HS-5 (cell line): ENCODE results near the gene CTDSPL.

ENCODE experiments used
- DNase-seq: peaks from one replicate; pipeline ENCODE4 v3.0.0-alpha.2; 2012; ENCODE audit warnings: low read depth

The CTDSPL gene

DNA sequence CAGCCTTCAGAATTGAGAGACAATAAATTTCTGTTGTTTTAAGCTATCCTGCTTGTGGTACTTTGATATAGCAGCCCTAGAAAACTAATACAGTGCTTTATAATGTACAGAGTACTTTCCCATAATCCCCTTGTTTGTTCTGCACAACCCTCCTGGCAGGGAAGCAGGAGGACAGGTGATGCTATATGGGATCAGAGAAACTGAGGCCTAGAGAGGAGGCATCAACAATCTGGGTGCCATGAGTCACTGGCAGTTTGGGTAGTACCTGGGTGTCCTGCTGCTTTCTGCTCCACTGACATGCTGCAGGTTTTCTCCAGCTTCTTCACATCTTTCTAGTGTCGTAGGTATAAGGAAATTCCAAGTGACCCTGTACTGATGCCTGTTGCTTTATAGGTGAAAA, 55.0 kb downstream of the CTDSPL start:
- no peak for DNase-seq

DNA sequence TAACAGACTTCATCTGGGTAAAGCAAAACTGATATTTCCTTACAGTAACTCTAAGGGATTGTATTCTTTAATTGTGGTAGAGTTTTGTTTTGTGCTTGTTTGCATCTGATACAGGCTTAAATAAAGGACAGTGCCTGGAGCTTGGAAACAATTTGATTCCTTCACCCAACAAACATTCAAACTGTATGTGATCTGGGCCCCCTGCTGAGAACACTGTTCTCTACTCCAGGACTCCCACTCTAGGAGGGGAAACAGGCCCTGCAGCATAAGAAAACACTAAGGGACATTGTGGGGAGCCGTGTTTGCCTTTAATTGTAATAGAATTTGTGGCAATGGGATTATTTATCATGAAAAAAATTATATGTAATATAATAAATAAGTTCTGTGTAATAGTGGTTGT, 56.9 kb downstream of the CTDSPL start:
- no peak for DNase-seq

DNA sequence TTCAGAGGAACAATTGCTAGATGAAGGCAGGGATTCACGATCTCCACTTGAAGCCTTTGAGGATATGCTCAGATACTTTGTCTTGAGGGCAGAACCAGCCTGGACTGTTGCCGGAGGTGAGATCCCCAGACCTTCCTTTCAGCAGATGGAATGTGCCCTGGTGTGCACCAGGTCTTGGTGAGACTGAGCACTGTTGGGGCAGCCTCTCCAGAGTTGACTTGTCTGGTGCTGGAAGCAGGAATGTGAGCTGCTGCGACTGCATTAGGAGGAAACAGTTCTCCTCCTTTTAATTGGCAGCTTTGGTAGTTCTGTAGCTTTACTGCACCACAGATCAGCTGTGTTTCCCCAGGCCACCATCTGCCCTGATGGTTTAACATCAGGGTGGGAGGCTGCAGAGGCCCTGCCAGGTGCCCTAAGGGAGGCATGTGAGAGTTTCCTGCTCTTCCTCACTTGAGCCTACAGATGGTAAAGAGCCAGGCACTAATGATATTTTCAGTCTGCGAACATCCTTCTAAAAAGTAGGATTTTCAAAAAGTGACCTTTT, 58.5 kb downstream of the CTDSPL start:
- DNase-seq = no peak

DNA sequence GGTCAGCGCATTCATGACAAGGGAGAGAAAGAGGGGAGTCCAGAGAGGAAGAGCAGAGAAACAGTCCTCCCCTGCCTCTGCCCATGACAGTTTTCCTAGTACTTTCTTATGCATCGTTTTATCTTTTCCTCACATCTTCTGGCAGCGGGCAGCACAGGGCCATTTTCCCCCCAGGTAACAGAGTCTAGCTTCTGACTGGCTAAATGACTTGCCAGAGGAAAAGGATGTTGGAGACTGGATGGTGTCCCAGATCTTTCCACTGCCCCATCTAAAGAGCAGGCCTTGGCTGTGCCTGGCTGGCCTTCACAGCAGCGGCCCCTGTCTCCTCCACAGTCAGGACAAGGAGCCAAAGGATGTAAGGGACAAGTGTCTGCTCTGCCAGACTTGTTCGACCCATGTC, 59.3 kb downstream of the CTDSPL start:
- DNase-seq = no peak

DNA sequence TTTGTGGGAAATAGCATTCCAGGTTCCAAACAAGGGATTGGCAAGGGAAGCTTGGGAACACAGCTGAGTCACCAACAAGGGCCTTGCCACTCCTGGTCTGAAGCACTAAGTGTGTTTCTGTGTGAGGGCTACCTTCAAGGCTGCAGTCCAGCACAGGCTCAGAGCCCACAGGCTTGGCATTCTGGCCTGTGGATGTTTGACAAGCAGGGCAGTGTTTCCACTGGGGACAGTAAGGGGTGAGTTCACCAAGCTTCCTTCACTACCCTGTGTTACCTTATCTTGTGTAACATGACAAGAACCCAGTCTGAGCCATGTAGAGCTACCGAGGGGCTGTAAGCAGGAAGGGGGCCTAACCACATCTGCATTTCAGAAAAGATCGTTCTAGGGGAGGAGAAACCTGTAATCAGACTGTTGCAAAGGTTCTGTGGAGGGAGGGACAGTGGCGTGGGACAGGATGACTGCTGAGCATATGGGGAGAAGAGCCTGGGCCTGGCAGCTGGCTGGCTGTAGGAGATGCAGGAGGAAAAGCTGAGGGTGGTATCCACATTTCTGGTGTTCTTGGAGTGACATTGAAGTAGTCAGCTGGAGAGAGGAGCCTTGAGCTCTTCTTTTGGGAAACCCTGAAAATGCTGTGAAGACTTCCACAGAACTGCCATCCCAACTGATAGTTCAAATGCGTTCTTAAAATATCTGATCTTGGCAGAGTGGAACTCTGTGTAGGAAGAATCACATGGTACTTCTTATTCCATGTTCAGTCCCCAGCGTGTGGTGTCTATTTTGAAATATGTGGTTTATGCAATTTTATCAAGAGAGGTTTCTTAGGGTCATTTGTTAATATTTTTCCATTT, 61.3 kb downstream of the CTDSPL start:
- DNase-seq = no peak

DNA sequence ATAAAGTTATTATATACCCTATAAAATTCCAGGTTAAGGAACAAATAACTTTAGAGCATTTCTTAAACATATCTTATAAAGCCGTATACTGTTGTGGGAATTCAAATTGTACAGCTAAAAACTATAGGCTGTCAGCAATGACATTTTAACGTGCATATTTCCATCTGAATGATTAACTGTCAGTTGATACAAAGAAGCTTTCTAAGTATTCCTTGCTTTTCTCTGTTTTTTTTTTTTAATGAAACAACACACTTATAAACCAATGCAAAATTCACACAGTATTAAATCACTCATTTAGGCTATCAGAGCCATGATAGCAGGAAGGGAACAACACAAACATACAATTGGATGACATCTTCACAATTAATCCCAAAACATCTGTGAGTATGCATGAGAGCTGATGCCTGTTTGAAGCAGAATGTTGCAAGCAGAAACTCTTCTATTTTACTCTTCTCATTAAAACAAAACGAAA, 61.9 kb downstream of the CTDSPL start:
- DNase-seq = no peak

DNA sequence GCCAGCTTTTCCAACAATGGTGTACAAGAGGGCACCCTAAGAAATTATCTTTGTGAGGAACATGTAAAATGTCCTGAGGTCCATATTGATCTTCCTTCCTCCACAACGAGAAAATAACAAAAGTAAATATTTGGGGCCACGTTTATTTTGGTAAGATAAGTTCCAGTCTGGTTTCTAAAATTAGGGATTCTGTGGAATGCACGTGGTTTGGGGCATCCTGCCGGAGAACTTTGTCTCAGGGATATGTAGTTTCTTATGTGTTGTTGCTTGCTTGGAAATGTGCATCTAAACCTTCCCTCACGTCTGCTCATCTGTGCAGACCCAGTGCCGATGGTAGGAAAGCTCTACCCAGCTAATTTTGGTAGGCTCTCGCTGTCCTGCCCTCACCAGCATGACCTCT, 62.8 kb downstream of the CTDSPL start:
- DNase-seq = no peak

DNA sequence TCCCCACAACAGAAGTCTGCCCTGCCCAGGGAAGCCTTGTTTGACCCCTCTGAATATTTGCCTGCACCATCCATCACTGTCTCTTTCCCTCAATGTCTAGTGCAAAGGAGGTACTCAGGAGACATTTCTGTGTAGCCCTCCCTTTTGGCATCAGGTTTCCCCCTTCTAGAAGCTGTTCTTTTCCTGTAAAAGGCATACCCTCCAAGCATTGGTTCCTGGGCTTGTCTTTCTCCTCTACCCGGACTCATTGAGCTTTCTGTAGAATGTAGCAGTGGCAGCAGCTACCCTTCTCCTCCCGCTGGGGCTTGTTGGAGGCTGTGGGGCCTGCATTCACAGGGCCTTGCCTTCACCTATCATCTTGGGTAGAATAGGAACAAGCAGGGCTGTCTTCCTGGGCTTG, 63.5 kb downstream of the CTDSPL start:
- no peak for DNase-seq

DNA sequence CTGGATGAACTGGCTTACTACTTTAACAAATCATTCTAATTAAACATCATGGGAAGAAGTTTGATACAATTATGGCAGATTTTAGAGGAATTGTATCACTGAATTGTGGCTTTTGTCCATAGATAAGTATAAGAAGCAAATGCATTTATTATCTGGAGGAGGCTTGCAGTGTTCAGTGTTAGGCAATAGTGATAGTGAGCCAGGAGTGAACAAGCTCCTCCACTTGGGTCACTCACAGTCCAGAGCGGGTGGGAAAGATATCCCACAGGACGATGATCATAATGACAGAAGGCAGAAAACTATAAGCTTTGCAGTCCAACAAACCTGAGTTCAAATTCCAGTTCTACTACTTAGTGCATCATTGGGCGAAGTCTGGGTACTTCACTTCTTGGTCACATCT, 64.9 kb downstream of the CTDSPL start:
- DNase-seq = no peak

DNA sequence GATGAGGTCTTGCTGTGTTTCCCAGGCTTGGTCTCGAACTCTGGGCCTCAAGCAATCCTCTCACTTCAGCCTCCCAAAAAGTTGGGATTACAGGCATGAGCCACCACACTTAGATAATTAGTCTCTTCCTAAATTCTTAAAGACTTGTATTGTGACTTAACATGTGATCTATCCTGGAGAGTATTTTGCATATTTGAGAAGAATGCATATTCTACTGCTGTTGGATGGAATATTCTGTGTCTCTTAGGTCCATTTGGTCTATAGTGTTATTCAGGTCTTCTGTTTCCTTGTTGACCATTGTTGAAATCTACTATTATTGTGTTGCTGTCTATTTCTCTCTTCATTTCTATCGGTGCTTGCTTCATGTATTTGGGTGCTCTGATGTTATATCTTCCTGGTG, 68.8 kb downstream of the CTDSPL start:
- no peak for DNase-seq

DNA sequence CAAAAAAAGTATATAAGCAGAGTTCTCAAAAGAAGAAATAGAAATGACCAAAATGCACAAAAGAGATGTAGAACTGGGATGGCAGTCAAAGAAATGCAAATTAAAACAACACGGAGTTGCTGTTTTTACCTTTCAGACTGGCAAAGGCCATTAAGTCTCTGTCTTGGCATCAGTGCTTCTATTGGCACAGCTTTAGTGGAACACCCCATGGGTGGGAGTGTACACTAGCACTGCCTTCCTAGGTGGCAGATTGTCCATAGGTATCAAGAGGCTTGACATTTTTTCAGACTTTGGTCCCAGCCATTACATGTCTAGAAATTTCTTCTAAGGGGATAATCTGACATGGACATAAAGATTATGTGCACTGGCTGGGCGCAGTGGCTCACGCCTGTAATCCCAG, 70.8 kb downstream of the CTDSPL start:
- no peak for DNase-seq

DNA sequence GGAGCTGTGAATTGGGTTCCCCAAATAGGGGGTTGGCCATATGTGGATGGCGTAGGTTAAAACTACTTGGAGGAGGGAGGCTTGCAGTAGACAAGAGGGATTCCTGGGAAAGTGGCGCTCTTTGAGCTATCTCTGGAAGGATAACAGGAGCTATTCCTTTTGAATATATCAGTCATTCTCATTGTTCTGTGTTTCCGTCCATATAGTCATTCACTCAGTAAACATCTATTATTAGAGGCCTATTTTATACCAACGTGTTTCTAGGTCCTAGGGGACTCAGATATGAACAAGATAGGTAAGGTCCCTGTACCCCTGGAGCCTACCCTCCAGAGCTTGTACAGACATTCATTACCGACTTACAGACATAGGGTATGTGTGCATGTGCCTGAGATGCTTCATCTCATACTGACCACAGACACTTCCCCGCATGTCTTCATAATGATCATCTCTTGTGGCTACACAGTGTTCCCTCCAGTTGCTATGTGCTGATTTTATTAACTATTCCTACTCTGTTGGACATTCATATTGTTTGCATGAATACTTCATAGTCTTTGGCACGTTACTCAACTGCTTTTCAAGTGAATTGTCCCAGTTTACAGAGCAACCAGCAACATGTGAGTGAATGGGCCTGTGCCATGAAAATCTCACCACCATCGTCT, 73.1 kb downstream of the CTDSPL start:
- no peak for DNase-seq

DNA sequence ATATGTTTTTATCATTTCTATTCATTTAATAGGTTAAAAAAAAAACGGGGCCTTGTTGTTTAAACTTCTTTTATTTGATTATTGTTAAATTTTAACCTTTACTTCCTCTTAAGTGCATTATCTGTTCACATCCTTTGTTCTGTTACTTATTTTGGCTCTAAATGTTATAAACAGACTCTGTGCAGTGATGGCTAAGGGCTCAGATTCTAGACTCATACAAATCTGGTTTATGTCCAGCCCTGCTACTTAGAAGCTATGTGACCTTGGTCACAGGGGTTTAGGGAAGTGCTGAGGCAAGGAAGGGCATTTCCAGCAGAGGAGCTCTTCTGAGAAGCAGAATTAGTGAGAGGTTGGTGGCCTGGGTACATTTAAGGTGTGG, 73.6 kb downstream of the CTDSPL start:
- DNase-seq = no peak

DNA sequence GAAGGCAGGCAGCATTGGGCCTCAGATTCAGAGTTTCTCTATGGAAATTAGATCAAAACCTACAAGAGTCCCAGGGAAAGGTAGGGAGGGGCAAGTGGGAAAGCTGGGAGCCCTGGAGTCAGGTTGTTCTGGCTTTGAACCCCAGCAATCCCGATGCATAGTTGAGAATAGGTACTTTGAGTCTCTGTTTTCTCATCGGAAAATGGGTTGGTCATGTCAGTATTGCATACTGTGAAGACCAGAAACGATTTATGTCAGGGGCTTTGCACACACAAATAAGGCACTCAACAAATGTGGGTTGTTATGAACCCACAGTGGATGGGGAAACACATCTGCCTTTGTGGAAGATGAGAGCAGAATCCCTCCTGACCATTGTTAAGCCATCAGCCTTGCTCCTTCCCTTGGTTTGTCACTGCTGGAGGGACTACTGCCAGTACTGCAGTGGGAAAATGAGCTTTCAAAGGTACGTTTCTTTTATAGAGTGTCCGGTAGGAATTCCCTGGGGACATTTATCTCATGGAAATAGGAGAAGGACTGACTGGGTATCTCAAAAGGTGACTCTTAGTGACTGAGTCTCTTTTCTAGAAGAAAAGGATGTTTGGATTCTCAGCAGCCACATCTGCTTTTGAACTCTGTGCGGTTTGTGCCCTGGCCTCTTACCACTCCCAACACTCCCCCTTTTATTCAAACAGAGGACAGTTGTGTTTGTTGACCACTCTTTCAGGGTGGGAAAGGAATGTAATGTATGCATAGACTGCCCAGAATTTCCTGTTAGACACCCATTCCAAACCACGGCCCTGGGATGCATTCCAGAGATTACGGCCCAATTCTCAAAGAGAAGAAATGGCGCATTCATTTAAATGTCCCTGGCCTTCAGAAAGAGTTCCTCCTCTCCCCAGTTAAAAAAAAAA, 74.3 kb downstream of the CTDSPL start:
- peak; percentile 95 for DNase-seq

DNA sequence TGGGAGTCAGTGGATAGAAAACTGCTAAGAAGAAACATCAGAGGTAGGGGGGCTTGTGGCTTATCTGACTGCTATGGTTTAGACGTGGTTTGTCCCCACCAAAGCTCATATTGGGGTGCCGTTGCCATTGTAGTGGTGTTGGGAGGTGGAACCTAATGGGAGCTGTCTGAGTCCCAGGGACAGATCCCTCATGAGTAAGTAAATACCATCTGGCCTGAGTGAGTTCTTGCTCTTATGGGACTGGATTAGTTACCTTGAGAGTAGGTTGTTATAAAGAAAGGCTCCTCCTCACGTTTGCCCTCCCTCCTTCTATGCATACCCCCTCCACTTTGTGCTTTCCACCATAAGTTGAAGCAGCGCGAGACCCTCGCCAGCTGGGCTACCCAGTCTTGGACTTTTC, 75.5 kb downstream of the CTDSPL start:
- no peak for DNase-seq

DNA sequence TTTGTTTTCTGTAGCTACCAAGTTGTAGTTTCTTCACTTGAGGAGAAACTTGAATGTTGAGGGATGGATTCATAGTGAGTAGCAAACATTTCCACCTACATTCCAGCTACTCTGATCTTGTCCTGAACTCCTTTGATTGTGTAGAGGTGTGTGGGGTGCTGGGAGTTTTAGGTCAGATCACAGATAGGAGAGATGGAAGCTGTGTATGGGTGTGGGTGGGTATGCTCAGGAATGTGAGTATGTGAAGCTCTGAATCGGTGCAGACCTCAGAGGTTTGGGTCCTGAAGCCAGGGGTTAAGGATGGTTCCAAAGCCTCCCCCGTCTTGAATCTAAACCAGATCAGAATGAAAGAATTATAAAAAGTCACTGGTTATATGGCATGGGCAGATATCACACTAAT, 76.3 kb downstream of the CTDSPL start:
- DNase-seq = no peak

DNA sequence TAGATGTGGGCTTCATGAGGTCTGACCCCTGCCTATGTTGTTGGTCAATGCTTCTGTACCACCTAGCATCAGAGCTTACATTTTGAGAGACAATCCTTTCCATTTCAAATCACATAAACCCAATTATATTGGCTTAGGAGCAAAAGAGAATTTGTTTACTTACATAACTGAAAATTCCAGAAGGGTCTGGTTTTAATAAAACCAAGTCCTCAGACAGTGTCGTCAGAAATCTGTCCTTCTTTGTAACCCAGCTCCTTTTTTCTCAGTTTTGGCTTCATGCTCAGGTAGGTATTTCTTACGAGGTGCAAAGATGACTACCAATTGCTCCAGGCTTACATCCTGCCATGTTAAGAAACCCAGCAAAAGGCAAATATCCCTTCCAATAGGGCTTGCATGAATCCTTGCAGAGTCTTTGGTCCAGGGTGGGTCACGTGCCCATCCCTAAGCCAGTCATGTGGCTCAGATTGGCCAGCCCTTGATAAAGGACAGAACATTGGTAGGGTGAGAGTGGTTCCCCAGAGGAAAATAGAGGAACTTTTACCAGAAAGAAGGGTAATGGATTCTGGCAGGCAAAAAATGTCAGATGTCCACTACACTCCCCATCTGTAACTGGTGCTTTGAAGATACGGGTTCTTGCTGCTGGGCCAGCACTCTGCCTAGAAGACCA, 78.7 kb downstream of the CTDSPL start:
- DNase-seq = no peak

DNA sequence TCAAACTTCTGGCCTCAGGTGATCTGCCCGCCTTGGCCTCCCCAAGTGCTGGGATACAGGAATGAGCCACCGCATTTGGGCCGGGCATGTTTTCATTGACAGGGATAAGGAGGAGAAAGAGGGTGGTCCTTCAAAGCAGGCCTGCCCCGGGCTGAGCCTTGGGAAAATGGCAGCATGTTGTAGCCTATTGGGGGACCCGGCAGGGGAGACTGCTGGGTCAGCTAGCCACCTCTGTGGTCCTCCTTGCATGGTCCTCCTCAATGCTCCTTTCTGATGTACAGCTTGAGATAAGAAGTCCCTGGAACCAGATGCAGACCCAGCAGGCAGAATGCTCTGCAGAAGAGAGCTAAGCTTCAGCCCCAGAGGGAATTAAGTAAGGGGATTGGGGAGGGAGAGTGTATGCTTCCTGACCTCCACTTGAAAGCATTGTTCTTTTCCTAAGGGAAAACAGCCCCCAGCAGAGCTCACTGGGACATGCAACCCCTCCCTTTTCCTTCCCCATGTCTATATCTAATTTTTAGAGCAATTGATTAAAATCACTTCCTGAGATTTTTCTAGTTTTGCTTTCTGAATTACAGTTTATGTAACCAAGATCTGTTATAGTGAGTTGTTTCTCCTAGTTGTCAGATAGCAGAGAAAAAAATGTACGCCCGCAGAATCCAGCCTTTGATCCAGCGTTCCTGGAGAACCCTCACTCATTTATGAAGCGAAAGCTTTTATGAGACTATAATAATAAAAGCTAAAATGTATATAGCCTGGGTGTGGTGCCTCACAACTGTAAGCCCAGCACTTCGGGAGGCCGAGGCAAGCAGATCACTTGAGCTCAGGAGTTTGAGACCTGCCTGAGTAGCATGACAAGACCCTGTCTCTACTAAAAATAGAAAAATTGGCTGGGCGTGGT, 80.2 kb downstream of the CTDSPL start:
- DNase-seq = no peak

DNA sequence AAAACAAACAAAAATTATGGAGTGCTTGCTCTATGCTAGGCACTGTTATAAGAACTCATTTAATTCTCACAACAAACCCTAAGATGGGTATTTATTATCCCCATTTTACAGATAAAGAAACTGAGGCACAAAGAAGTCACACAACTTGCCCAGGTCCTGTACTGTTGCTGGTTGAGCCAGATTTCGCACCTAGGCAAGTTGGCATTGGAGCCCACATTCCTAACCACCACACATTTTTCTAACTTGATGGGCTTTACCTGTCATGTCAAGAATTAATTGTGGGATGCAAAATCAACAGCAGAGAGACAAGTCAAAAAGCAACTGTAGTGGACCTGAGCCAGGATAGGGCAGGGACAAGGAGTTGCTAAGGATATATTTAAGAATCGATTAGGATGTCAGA, 81.0 kb downstream of the CTDSPL start:
- no peak for DNase-seq

DNA sequence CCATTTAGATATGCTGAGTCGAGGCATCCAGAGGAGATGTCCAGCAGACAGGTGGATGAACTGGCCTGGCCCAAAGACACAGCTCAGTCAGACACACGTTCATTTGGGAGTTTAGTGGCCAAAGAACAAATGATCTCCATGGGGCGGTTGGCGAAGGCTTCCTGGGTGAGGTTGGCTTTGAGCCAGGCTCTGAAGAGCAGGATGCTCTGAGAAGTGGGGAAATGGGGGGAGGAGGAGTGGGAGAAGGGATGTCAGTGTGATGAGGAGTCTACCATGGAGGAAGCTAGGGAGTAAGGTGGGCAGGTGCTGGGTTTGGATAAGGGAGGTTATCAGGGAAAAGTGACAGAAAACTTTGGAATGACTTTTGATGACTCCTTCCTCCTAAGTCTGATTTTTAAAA, 81.4 kb downstream of the CTDSPL start:
- no peak for DNase-seq
